ENCODE measurements around the gene ZNF710.

Gene ZNF710

DNA sequence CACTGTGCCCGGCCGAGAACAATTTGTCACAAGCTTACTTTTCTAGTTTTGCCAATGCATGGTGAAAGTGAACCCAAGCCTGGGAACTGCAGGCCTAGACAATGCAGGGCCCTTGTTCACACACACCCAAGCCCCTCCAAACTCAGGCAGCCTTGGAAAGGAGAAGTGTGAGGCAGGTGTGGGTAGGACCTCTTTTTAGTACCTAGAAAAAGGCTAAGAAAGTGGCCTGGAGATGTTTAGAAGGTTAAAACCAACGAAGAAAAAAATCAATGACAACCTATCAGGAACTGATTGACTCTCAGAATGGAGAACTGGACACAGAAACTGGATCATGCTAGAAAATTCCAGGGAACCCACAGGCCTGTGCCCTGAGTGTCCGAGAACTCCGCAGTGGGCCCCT is 82.3 kb downstream of the ZNF710 start:
- H3K27ac ChIP-seq (ENCODE audit: low read depth, low read length), result no peak overlapping the region
- no peak overlapping the region for H3K9ac ChIP-seq (ENCODE audit: low read length)
- peaks cover 12% of the 10 kb centered on the region; the same call in 1 of the 2 replicates for H3K4me1 ChIP-seq (ENCODE audit: control insufficient read depth, insufficient read depth, low read length)
- H3K4me3 ChIP-seq (ENCODE audit: low read depth, low read length), result no peak overlapping the region
- no peaks in the 10 kb centered on the region for H3K27me3 ChIP-seq (ENCODE audit: control insufficient read depth, insufficient read depth, low read length)
- H3K36me3 ChIP-seq (ENCODE audit: control insufficient read depth, insufficient read depth, low read length), result peaks cover 47% of the 10 kb centered on the region
- no peaks in the 10 kb centered on the region for H3K9me3 ChIP-seq (ENCODE audit: control insufficient read depth, insufficient read depth, low read depth, low read length)

DNA sequence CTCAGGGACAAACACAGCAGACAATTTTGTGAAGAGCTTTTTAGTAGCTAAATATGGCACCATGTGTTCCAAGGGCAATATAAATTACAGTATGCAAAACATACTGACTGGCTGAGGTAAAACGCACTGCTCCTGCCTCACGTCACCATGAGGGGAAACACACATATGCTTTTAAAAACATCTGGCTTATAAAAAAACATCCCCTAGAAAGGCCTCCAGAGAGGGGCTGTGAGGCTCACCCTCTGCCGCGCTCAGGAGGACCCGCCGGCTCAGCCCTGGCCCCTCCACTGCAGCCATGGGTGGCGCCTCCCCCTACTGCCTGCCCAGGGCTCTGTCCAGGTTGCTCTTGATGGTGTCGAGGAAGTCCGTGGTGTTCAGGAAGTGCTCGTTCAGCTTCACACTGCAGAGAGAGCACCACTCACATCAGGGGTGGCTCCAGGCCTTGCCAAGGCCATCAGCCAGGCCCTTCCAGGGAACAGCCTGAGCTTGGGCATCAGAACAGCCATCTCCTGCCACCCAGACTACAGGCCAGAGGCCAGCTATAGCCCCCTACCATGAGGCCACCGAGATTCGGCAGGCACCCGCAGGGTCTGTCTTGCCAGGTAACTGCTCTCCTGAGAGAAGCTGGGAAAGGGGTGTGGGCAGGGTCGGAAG is 83.0 kb downstream of the ZNF710 start:
- peaks cover 46% of the 10 kb centered on the region for H3K36me3 ChIP-seq (ENCODE audit: control insufficient read depth, insufficient read depth, low read length)
- H3K27me3 ChIP-seq (ENCODE audit: control insufficient read depth, insufficient read depth, low read length), result no peaks in the 10 kb centered on the region
- no peak overlapping the region for H3K4me3 ChIP-seq (ENCODE audit: low read depth, low read length)
- H3K9me3 ChIP-seq (ENCODE audit: control insufficient read depth, insufficient read depth, low read depth, low read length), result no peaks in the 10 kb centered on the region
- no peak overlapping the region for H3K27ac ChIP-seq (ENCODE audit: low read depth, low read length)
- H3K9ac ChIP-seq (ENCODE audit: low read length), result no peak overlapping the region
- H3K4me1 ChIP-seq (ENCODE audit: control insufficient read depth, insufficient read depth, low read length), result peaks cover 12% of the 10 kb centered on the region; the same call in 1 of the 2 replicates

DNA sequence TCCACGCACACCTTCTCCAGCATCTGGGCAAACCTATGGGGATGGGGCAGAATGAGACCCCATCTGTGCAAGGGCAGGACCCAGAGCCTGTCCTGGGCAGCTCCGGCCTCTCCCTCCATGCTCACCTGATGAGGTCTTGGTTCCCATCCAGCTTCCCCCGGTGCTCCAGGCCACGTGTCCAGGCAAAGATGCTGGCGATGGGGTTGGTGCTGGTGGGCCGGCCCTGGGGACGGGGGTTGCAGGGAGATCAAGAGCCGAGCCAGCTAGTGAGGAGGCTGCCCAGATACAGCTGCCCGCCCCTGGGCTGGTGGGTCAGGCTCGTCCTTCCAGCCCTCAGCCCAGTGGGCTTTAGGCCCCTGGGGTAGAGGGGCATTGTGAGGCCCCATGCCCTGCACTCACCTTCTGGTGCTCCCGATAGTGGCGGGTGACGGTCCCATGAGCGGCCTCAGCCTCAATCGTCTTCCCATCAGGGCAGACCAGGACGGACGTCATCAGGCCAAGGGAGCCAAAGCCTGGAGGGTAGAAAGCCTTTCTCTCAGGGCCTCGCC is 83.8 kb downstream of the ZNF710 start:
- no peaks in the 10 kb centered on the region for H3K27me3 ChIP-seq (ENCODE audit: control insufficient read depth, insufficient read depth, low read length)

DNA sequence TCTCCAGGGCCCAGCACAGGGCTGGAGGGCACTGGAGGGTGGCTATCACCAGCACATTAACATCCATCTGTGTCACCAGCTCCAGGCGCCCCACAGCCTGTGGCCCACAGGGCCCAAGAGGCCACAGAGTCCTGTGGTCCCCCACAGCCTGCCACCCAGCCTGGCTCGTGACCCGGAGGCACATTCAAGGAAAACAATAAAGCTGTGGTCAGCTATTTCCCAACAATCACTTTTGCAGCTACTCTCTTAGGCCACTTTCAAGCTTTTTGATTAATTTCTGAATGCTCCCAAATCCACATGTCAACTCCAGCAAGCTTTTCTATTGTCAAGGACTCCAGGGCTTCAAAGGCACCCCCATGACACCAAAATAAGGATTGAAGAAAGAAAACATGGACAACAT is 84.4 kb downstream of the ZNF710 start:
- peaks cover 45% of the 10 kb centered on the region for H3K36me3 ChIP-seq (ENCODE audit: control insufficient read depth, insufficient read depth, low read length)
- no peak overlapping the region for H3K9ac ChIP-seq (ENCODE audit: low read length)
- no peak overlapping the region for H3K27ac ChIP-seq (ENCODE audit: low read depth, low read length)
- H3K9me3 ChIP-seq (ENCODE audit: control insufficient read depth, insufficient read depth, low read depth, low read length), result no peaks in the 10 kb centered on the region
- H3K4me3 ChIP-seq (ENCODE audit: low read depth, low read length), result no peak overlapping the region
- H3K4me1 ChIP-seq (ENCODE audit: control insufficient read depth, insufficient read depth, low read length), result peaks cover 12% of the 10 kb centered on the region; the same call in 1 of the 2 replicates
- no peaks in the 10 kb centered on the region for H3K27me3 ChIP-seq (ENCODE audit: control insufficient read depth, insufficient read depth, low read length)

More for the DNA sequence above, 83.8 kb downstream of the ZNF710 start:
- Histone ChIP-seq H3K36me3 (ENCODE audit: control insufficient read depth, insufficient read depth, low read length) (peaks cover 45% of the 10 kb centered on the region), H3K4me1 (ENCODE audit: control insufficient read depth, insufficient read depth, low read length) (peaks cover 12% of the 10 kb centered on the region; the same call in 1 of the 2 replicates), H3K4me3 (ENCODE audit: low read depth, low read length) (no peak overlapping the region), H3K9me3 (ENCODE audit: control insufficient read depth, insufficient read depth, low read depth, low read length) (no peaks in the 10 kb centered on the region), H3K9ac (ENCODE audit: low read length) (no peak overlapping the region), H3K27ac (ENCODE audit: low read depth, low read length) (no peak overlapping the region)

DNA sequence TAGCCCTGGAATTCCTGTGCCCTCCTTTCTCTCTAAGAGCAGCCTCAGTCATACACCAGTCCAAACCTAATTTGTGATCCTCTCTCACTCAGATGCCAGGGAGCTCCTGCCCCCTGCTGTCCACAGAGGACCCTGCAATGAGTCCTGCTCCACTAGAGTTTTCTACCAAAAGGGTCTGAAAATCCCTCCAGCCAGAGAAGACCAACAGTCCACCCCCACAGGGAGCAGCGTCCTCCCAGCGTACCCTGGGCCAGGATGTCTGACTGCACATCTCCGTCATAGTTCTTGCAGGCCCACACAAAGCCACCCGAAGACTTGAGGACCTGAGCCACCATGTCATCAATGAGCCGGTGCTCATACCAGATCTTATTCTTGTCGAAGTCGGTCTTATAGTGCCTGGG is 85.7 kb downstream of the ZNF710 start:
- Histone ChIP-seq H3K9me3 (ENCODE audit: control insufficient read depth, insufficient read depth, low read depth, low read length) (no peaks in the 10 kb centered on the region), H3K9ac (ENCODE audit: low read length) (no peak overlapping the region), H3K36me3 (ENCODE audit: control insufficient read depth, insufficient read depth, low read length) (peaks cover 49% of the 10 kb centered on the region), H3K27me3 (ENCODE audit: control insufficient read depth, insufficient read depth, low read length) (no peaks in the 10 kb centered on the region), H3K27ac (ENCODE audit: low read depth, low read length) (no peak overlapping the region), H3K4me1 (ENCODE audit: control insufficient read depth, insufficient read depth, low read length) (peaks cover 6% of the 10 kb centered on the region; the same call in 1 of the 2 replicates), H3K4me3 (ENCODE audit: low read depth, low read length) (no peak overlapping the region)

DNA sequence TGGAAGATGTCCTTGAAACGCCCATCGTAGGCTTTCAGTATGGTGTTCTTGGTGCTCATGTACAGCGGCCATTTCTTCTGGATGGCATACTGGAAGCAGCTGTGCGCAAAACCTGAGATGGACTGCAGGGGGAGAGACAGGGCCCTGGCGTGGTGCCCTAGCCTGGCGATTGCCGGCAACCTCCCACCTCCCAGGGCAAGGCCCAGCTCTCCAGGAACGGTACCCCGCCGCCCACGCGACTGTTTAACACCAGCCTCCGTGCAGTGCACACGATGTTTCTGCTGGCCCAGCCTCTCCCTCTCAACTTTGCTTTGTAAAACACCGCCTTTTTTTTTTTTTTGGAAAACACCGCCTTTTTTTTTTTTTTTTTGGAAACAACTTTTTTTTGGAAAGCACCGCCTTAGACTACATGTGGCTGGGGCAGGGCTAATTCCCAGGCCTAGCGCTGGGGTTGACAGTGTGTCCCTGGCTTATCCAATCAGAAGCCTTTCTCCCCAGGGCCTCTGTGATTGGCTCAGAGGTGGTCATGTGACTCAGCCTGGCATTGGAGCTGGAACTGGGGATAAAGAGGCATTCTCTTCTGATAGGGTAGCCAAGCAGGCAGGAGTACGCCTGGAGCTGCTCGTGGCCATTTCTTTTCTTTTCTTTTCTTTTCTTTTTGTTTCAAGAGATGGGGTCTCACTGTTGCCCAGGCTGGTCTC is 86.5 kb downstream of the ZNF710 start:
- Histone ChIP-seq H3K27me3 (ENCODE audit: control insufficient read depth, insufficient read depth, low read length) (no peaks in the 10 kb centered on the region), H3K36me3 (ENCODE audit: control insufficient read depth, insufficient read depth, low read length) (peaks cover 49% of the 10 kb centered on the region), H3K4me1 (ENCODE audit: control insufficient read depth, insufficient read depth, low read length) (no peaks in the 10 kb centered on the region), H3K4me3 (ENCODE audit: low read depth, low read length) (no peak overlapping the region), H3K9me3 (ENCODE audit: control insufficient read depth, insufficient read depth, low read depth, low read length) (peaks cover 3% of the 10 kb centered on the region; the same call in 1 of the 2 replicates), H3K27ac (ENCODE audit: low read depth, low read length) (no peak overlapping the region), H3K9ac (ENCODE audit: low read length) (no peak overlapping the region)

DNA sequence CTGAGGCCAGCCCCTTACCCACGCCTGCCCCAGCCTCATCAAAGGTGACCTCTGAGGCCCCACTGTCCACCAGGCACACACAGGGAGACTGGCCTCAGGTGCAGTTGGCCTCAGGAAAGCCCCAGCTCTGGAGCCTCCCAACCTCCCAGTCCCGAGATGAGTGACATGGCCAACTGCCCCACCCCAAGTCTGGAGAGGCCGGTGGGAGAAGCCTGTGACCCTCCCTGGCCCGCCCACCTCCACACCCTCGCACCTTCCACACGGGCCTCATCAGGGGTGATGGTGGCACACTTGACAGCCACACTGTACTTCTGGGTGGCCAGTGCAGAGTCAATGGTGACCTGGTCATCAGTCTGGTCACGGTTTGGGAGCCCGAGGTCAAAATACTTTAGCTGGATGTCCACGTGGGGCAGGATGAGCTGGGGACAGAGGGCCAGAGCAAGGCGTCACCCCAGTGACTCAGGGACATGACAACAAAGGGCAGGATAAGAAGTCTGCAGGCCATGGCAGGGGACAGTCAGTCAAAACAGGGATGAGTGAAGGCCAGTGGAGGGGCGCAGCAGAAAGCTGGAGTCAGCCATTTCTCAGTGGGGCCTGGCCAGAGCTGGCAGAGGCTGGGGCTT is 89.2 kb downstream of the ZNF710 start:
- Histone ChIP-seq H3K4me1 (ENCODE audit: control insufficient read depth, insufficient read depth, low read length) (peaks cover 7% of the 10 kb centered on the region), H3K27ac (ENCODE audit: low read depth, low read length) (no peak overlapping the region), H3K9me3 (ENCODE audit: control insufficient read depth, insufficient read depth, low read depth, low read length) (peaks cover 3% of the 10 kb centered on the region; the same call in 1 of the 2 replicates), H3K9ac (ENCODE audit: low read length) (no peak overlapping the region), H3K27me3 (ENCODE audit: control insufficient read depth, insufficient read depth, low read length) (no peaks in the 10 kb centered on the region; the same call in 1 of the 2 replicates), H3K36me3 (ENCODE audit: control insufficient read depth, insufficient read depth, low read length) (peaks cover 33% of the 10 kb centered on the region), H3K4me3 (ENCODE audit: low read depth, low read length) (no peak overlapping the region)

- Histone ChIP-seq H3K4me3 (ENCODE audit: low read depth, low read length) (no peak overlapping the region), H3K9me3 (ENCODE audit: control insufficient read depth, insufficient read depth, low read depth, low read length) (peaks cover 3% of the 10 kb centered on the region; the same call in 1 of the 2 replicates), H3K36me3 (ENCODE audit: control insufficient read depth, insufficient read depth, low read length) (peaks cover 33% of the 10 kb centered on the region), H3K27ac (ENCODE audit: low read depth, low read length) (no peak overlapping the region), H3K27me3 (ENCODE audit: control insufficient read depth, insufficient read depth, low read length) (no peaks in the 10 kb centered on the region; the same call in 1 of the 2 replicates), H3K4me1 (ENCODE audit: control insufficient read depth, insufficient read depth, low read length) (peaks cover 8% of the 10 kb centered on the region), H3K9ac (ENCODE audit: low read length) (no peak overlapping the region)
These were observed 90.2 kb downstream of the ZNF710 start for GRCh38 chr15:90091156-90091931.

DNA sequence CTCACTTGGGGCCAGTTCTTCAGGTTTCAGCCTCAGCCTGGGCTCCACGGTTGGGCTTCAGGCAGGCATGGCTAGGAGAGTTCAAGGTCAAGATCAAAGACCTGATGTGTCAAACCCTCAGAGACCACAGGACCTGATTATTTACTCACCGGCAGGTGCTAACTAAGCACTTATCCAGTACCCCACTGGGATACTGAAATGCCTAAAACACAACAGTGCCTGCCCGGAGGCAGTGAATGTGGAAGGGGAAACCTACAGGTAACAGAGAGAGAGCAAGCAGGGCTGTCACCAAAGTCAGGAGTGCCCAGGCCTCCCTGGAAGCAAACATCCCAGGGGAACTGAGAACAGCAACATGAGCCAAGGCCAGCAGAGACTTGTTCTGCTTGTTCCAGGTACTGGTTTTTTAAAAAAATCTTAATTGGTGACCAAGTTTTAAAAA is 94.4 kb downstream of the ZNF710 start:
- no peak overlapping the region for H3K9ac ChIP-seq (ENCODE audit: low read length)
- H3K27ac ChIP-seq (ENCODE audit: low read depth, low read length), result no peak overlapping the region
- peaks cover 22% of the 10 kb centered on the region for H3K4me1 ChIP-seq (ENCODE audit: control insufficient read depth, insufficient read depth, low read length)

DNA sequence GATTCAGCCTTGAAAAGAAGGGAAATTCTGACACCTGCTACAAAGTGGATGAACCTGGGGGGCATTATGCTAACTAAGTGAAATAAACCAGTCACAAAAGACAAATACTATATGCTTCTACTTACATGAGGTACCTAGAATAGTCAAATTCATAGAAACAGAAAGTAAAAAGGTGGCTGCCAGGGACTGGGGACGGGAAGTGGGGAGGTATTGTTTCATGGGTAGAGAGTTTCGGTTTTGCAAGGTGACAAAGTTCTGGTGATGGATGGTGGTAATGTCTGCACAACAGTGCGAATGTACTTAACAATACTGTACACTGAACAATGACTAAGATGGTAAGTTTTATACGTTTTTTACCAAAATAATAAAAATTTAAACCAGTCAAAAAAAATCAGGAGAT is 96.4 kb downstream of the ZNF710 start:
- Histone ChIP-seq H3K9ac (ENCODE audit: low read length) (no peak overlapping the region), H3K4me3 (ENCODE audit: low read depth, low read length) (no peak overlapping the region), H3K36me3 (ENCODE audit: control insufficient read depth, insufficient read depth, low read length) (no peaks in the 10 kb centered on the region), H3K9me3 (ENCODE audit: control insufficient read depth, insufficient read depth, low read depth, low read length) (no peaks in the 10 kb centered on the region), H3K4me1 (ENCODE audit: control insufficient read depth, insufficient read depth, low read length) (peaks cover 29% of the 10 kb centered on the region), H3K27ac (ENCODE audit: low read depth, low read length) (no peak overlapping the region), H3K27me3 (ENCODE audit: control insufficient read depth, insufficient read depth, low read length) (peaks cover 5% of the 10 kb centered on the region)

More for the DNA sequence above, 94.4 kb downstream of the ZNF710 start:
- Histone ChIP-seq H3K9me3 (ENCODE audit: control insufficient read depth, insufficient read depth, low read depth, low read length) (peaks cover 3% of the 10 kb centered on the region; the same call in 1 of the 2 replicates), H3K27me3 (ENCODE audit: control insufficient read depth, insufficient read depth, low read length) (no peaks in the 10 kb centered on the region; the same call in 1 of the 2 replicates), H3K4me3 (ENCODE audit: low read depth, low read length) (no peak overlapping the region), H3K36me3 (ENCODE audit: control insufficient read depth, insufficient read depth, low read length) (peaks cover 5% of the 10 kb centered on the region; the same call in 1 of the 2 replicates)
